Breast epithelium (tissue), 3 donors: ENCODE measurements around the gene INAVA.

Experiments
- CTCF ChIP-seq, 3 donors: fragments of 450-650 bp; IDR thresholded peaks; one replicate each; pipeline ENCODE4 v1.5.1; 2016 to 2017; ENCODE audit warnings: antibody characterized with exemption in 3 of 3, mild to moderate bottlenecking in 3 of 3, moderate library complexity in 3 of 3
- POLR2A ChIP-seq: fragments of 450-650 bp; IDR thresholded peaks from one replicate; pipeline ENCODE4 v1.6.1; 2016; ENCODE audit warnings: antibody characterized with exemption, mild to moderate bottlenecking, moderate library complexity
- POLR2AphosphoS5 ChIP-seq, 3 donors: sonication (generic); formaldehyde crosslinking; IDR thresholded peaks; one replicate each; pipeline ENCODE4 v1.6.1; 2017; ENCODE audit warnings: antibody characterized with exemption in 3 of 3

- TF ChIP-seq CTCF (IDR thresholded peaks at IDR 0.05) (no peak), POLR2A (no peak), POLR2AphosphoS5 (IDR thresholded peaks at IDR 0.05) (no peak)
These were observed 8.9 kb upstream of the INAVA start for GRCh38 chr1:200885623-200886402.
